Stomach (tissue), 9 donors: ENCODE measurements around the gene CHRND. TPM values are rescaled to one million over a fixed set of nuclear protein-coding genes. Genes with fewer than 3 reads are reported as not detected.

Source experiments
- DNase-seq, 2 donors: peaks; one replicate each; pipeline versions ENCODE4 v3.0.0 to v3.0.0-alpha.2; 2013 to 2019
- H3K27ac ChIP-seq, 5 donors: fragments of 200-600 bp in 4 of 5; sonication (generic) in 4 of 5; one replicate each; pipeline ENCODE4 v1.5.1; 2013 to 2019; ENCODE audit warnings: mild to moderate bottlenecking in 1 of 5, moderate library complexity in 1 of 5
- H3K27me3 ChIP-seq, 3 donors: fragments of 200-600 bp; sonication (generic); one replicate each; pipeline ENCODE4 v1.5.1; 2017 to 2019; ENCODE audit warnings: mixed run types in 1 of 3
- H3K36me3 ChIP-seq, 4 donors: fragments of 200-600 bp; sonication (generic); 1 replicate in 3 of 4; 2 replicates in 1 of 4; pipeline ENCODE4 v1.5.1; 2016 to 2019
- H3K4me1 ChIP-seq, 4 donors: fragments of 200-600 bp; sonication (generic); one replicate each; pipeline ENCODE4 v1.5.1; 2016 to 2019
- H3K4me3 ChIP-seq, 4 donors: fragments of 200-600 bp; sonication (generic) in 3 of 4; one replicate each; pipeline ENCODE4 v1.5.1; 2016 to 2019; ENCODE audit warnings: mild to moderate bottlenecking in 1 of 4
- H3K9me3 ChIP-seq, 4 donors: fragments of 200-600 bp; sonication (generic); one replicate each; pipeline ENCODE4 v1.5.1; 2016 to 2019
- EP300 ChIP-seq: sonication (generic); formaldehyde crosslinking; IDR thresholded peaks from one replicate; pipeline ENCODE4 v1.6.1; 2017; ENCODE audit warnings: antibody characterized with exemption
- POLR2A ChIP-seq, 4 donors: fragments of 450-650 bp; IDR thresholded peaks; one replicate each; pipeline ENCODE4 v1.6.1; 2016; ENCODE audit warnings: antibody characterized with exemption in 4 of 4, control low read depth in 2 of 4, mild to moderate bottlenecking in 1 of 4, moderate library complexity in 1 of 4
- POLR2AphosphoS5 ChIP-seq, 3 donors: sonication (generic); formaldehyde crosslinking; IDR thresholded peaks; one replicate each; pipeline ENCODE4 v1.6.1; 2016; ENCODE audit warnings: antibody characterized with exemption in 3 of 3
- WGBS, 5 donors: extraction: QIAGEN DNeasy Blood & Tissue Kit in 3 of 5; methylation state at CpG; one replicate each; pipeline versions ENCODE4 v1.1.5 to v1.1.7; 2013 to 2018; 5-methylcytosine and 5-hydroxymethylcytosine counted together
- intact Hi-C: fragments of 100-400 bp; cut with DNase I; formaldehyde crosslinking; loops from one replicate; pipeline ENCODE4 v1.15.1; 2023; ENCODE audit warnings: low total_unique reads
- polyA plus RNA-seq, 3 donors: library from polyadenylated mRNA; stranded (reverse); fragments of 200-250 nt; gene quantifications; one replicate each; pipeline ENCODE4 v1.2.3, GENCODE V29; 2013
- total RNA-seq, 5 donors: library from RNA; depleted of rRNA; stranded (reverse); fragments of >200 nt; gene quantifications; one replicate each; pipeline versions ENCODE4 v1.1.0 to v1.2.3, GENCODE V29; 2014 to 2016
- TF ChIP-seq, protein P1 (sequence below), 7 experiments: fragments of 450-650 bp in 4 of 7; fragments of 200-600 bp in 3 of 7; sonication (generic) in 3 of 7; IDR thresholded peaks; one replicate each; pipeline ENCODE4 v1.5.1; 2016 to 2019; ENCODE audit warnings: antibody characterized with exemption in 7 of 7, control low read depth in 2 of 7, mild to moderate bottlenecking in 1 of 7
- donor health status: healthy with polysubstance abuse.
- donor health status: Bipolar disorder and iron deficiency.
- donor health status: healthy.

CHRND gene
- total and polyA plus RNA-seq, 8 donors: not detected

- no peak for TF ChIP-seq EP300
- TF ChIP-seq, protein P1, sequence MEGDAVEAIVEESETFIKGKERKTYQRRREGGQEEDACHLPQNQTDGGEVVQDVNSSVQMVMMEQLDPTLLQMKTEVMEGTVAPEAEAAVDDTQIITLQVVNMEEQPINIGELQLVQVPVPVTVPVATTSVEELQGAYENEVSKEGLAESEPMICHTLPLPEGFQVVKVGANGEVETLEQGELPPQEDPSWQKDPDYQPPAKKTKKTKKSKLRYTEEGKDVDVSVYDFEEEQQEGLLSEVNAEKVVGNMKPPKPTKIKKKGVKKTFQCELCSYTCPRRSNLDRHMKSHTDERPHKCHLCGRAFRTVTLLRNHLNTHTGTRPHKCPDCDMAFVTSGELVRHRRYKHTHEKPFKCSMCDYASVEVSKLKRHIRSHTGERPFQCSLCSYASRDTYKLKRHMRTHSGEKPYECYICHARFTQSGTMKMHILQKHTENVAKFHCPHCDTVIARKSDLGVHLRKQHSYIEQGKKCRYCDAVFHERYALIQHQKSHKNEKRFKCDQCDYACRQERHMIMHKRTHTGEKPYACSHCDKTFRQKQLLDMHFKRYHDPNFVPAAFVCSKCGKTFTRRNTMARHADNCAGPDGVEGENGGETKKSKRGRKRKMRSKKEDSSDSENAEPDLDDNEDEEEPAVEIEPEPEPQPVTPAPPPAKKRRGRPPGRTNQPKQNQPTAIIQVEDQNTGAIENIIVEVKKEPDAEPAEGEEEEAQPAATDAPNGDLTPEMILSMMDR (IDR thresholded peaks at IDR 0.05): no peak
- TF ChIP-seq POLR2A (IDR thresholded peaks at IDR 0.05): no peak
- no peak for TF ChIP-seq POLR2AphosphoS5 (IDR thresholded peaks at IDR 0.05)
- intact Hi-C loops: no loop called here
- Histone ChIP-seq H3K27me3 (no peaks in the 10 kb centered on the region), H3K36me3 (peaks cover 37 to 98% (median 94%) of the 10 kb centered on the region in 4 donors), H3K9me3 (no peaks in the 10 kb centered on the region), H3K4me3 (no peak overlapping the region), H3K4me1 (peaks cover 0 to 18% (median 11%) of the 10 kb centered on the region in 4 donors), H3K27ac (peak overlapping the region in 3 of 5 donors; percentile 15 to 20 (median 18))
- no peak for DNase-seq
Observed at GRCh38 chr2:232573042-232573441, 47.1 kb downstream of the CHRND start.

- WGBS, 5 donors: 81 to 92% (median 91%) methylated on average over 5 to 8 of the region's 8 CpGs
Observed at GRCh38 chr2:232573771-232574435, 47.9 kb downstream of the CHRND start.

DNA sequence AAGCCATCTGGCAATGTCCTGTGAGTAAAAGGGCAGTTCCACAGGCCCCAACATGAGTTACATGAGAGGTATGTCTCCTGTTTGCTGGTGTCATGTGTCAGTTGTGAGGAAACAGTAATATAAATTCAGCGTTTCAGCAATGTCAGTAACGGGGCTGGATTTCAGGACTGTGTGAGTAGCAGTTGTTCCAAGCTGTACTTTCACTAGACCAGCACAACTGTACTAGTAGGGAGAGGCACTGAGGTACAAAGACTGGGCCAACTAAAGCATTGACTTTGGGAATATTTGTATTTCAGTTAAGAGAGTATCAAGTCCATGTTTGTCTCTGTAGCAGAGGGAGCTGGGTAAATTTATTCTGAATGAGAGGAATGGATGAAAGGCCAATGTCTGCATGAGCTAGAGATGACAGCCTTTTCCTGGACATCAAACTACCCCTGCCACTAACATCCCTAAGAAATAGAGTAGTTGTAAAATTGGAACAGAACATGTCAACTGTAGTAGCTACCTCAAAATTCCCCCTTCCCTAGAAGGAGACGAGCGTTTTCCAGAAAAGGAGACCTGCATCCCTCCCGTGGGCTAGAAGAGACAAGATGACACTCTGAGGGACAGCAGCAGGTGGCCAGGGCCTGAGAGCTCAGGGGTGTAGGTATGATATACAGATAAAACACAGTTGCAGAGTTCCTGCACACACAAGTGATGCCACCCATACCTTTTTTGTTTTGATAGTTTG lies 48.9 kb downstream of the CHRND start:
- Histone ChIP-seq H3K4me3 (no peak overlapping the region), H3K27me3 (no peaks in the 10 kb centered on the region), H3K27ac (peak overlapping the region in 3 of 5 donors; percentile 6 to 46 (median 39)), H3K9me3 (no peaks in the 10 kb centered on the region), H3K36me3 (peaks cover 19 to 84% (median 77%) of the 10 kb centered on the region in 4 donors), H3K4me1 (peaks cover 0 to 22% (median 11%) of the 10 kb centered on the region in 4 donors)
- intact Hi-C loops: no loop called here
- no peak for DNase-seq
- TF ChIP-seq POLR2A (IDR thresholded peaks at IDR 0.05) (no peak), EP300 (no peak), POLR2AphosphoS5 (IDR thresholded peaks at IDR 0.05) (no peak)
- TF ChIP-seq, protein P1 (IDR thresholded peaks at IDR 0.05): no peak
- 78 to 87% (median 80%) methylated on average over 5 of the region's 5 CpGs for WGBS, 5 donors

More at GRCh38 chr2:232573771-232574435, 47.9 kb downstream of the CHRND start:
- Histone ChIP-seq H3K9me3 (no peaks in the 10 kb centered on the region), H3K4me1 (peaks cover 0 to 14% (median 11%) of the 10 kb centered on the region in 4 donors), H3K36me3 (peaks cover 29 to 89% (median 86%) of the 10 kb centered on the region in 4 donors), H3K4me3 (no peak overlapping the region), H3K27me3 (no peaks in the 10 kb centered on the region), H3K27ac (peak overlapping the region in 3 of 5 donors; percentile 6 to 46 (median 30))
- intact Hi-C loops: no loop called here
- peak in 1 of 2 donors; percentile 28 for DNase-seq
- TF ChIP-seq, protein P1 (IDR thresholded peaks at IDR 0.05): no peak
- TF ChIP-seq POLR2AphosphoS5 (IDR thresholded peaks at IDR 0.05): no peak

- intact Hi-C loops: no loop called here
- no peak for DNase-seq
- no peak overlapping the region for H3K27ac ChIP-seq
- TF ChIP-seq POLR2AphosphoS5 (IDR thresholded peaks at IDR 0.05) (no peak), EP300 (no peak), POLR2A (IDR thresholded peaks at IDR 0.05) (no peak)
- TF ChIP-seq, protein P1 (IDR thresholded peaks at IDR 0.05): no peak
- H3K4me1 ChIP-seq: peaks cover 0 to 21% (median 10%) of the 10 kb centered on the region in 4 donors
- H3K4me3 ChIP-seq: no peak overlapping the region
- no peaks in the 10 kb centered on the region for H3K27me3 ChIP-seq
- 89 to 98% (median 95%) methylated on average over 1 of the region's 1 CpG for WGBS, 5 donors
- peaks cover 17 to 84% (median 73%) of the 10 kb centered on the region in 4 donors for H3K36me3 ChIP-seq
- H3K9me3 ChIP-seq: no peaks in the 10 kb centered on the region
Observed at GRCh38 chr2:232575404-232575746, 49.4 kb downstream of the CHRND start.
